ENCODE data around the gene ZDHHC22.

ZDHHC22 gene

GRCh38 chr14:77119851-77120250 lies 21.7 kb downstream of the ZDHHC22 start:
- peaks cover 5% of the 10 kb centered on the region for H3K36me3 ChIP-seq (ENCODE audit: control insufficient read depth, insufficient read depth, low read length)
- DNase-seq = peak in 1 of 3 donors; percentile 2
- no peak overlapping the region for H3K4me3 ChIP-seq (ENCODE audit: insufficient read depth, low read depth, low read length, poor library complexity, severe bottlenecking)
- H3K27ac ChIP-seq (ENCODE audit: insufficient read depth, low read length, poor library complexity, severe bottlenecking) = peak overlapping the region; percentile 51
- no peaks in the 10 kb centered on the region for H3K27me3 ChIP-seq (replicated peaks; ENCODE audit: control insufficient read depth, insufficient read depth, low read length, poor library complexity, severe bottlenecking)
- H3K4me1 ChIP-seq (ENCODE audit: control insufficient read depth, insufficient read depth, low read length, poor library complexity, severe bottlenecking) = peaks cover 23% of the 10 kb centered on the region
- H3K9me3 ChIP-seq (ENCODE audit: control insufficient read depth, low read length) = no peaks in the 10 kb centered on the region

- DNase-seq = no peak
- peaks cover 16% of the 10 kb centered on the region for H3K36me3 ChIP-seq (ENCODE audit: control insufficient read depth, insufficient read depth, low read length)
- no peak overlapping the region for H3K27ac ChIP-seq (ENCODE audit: insufficient read depth, low read length, poor library complexity, severe bottlenecking)
- no peaks in the 10 kb centered on the region for H3K27me3 ChIP-seq (replicated peaks; ENCODE audit: control insufficient read depth, insufficient read depth, low read length, poor library complexity, severe bottlenecking)
- H3K9me3 ChIP-seq (ENCODE audit: control insufficient read depth, low read length) = no peaks in the 10 kb centered on the region
- no peak overlapping the region for H3K4me3 ChIP-seq (ENCODE audit: insufficient read depth, low read depth, low read length, poor library complexity, severe bottlenecking)
- H3K4me1 ChIP-seq (ENCODE audit: control insufficient read depth, insufficient read depth, low read length, poor library complexity, severe bottlenecking) = peaks cover 9% of the 10 kb centered on the region
Measured at GRCh38 chr14:77116172-77116817, 25.3 kb downstream of the ZDHHC22 start.

GRCh38 chr14:77114609-77115008 lies 27.0 kb downstream of the ZDHHC22 start:
- H3K4me1 ChIP-seq (ENCODE audit: control insufficient read depth, insufficient read depth, low read length, poor library complexity, severe bottlenecking) = no peaks in the 10 kb centered on the region

GRCh38 chr14:77113644-77114043 lies 27.9 kb downstream of the ZDHHC22 start:
- no peaks in the 10 kb centered on the region for H3K27me3 ChIP-seq (replicated peaks; ENCODE audit: control insufficient read depth, insufficient read depth, low read length, poor library complexity, severe bottlenecking)
- no peak overlapping the region for H3K27ac ChIP-seq (ENCODE audit: insufficient read depth, low read length, poor library complexity, severe bottlenecking)
- H3K9me3 ChIP-seq (ENCODE audit: control insufficient read depth, low read length) = no peaks in the 10 kb centered on the region
- peaks cover 27% of the 10 kb centered on the region for H3K36me3 ChIP-seq (ENCODE audit: control insufficient read depth, insufficient read depth, low read length)
- DNase-seq = no peak
- H3K4me1 ChIP-seq (ENCODE audit: control insufficient read depth, insufficient read depth, low read length, poor library complexity, severe bottlenecking) = no peaks in the 10 kb centered on the region
- H3K4me3 ChIP-seq (ENCODE audit: insufficient read depth, low read depth, low read length, poor library complexity, severe bottlenecking) = no peak overlapping the region

More at GRCh38 chr14:77114609-77115008, 27.0 kb downstream of the ZDHHC22 start:
- Histone ChIP-seq H3K27me3 (replicated peaks; ENCODE audit: control insufficient read depth, insufficient read depth, low read length, poor library complexity, severe bottlenecking) (no peaks in the 10 kb centered on the region), H3K27ac (ENCODE audit: insufficient read depth, low read length, poor library complexity, severe bottlenecking) (no peak overlapping the region), H3K36me3 (ENCODE audit: control insufficient read depth, insufficient read depth, low read length) (peaks cover 26% of the 10 kb centered on the region), H3K4me3 (ENCODE audit: insufficient read depth, low read depth, low read length, poor library complexity, severe bottlenecking) (no peak overlapping the region), H3K9me3 (ENCODE audit: control insufficient read depth, low read length) (no peaks in the 10 kb centered on the region)
- DNase-seq = no peak

- Histone ChIP-seq H3K27me3 (replicated peaks; ENCODE audit: control insufficient read depth, insufficient read depth, low read length, poor library complexity, severe bottlenecking) (no peaks in the 10 kb centered on the region), H3K4me3 (ENCODE audit: insufficient read depth, low read depth, low read length, poor library complexity, severe bottlenecking) (no peak overlapping the region), H3K27ac (ENCODE audit: insufficient read depth, low read length, poor library complexity, severe bottlenecking) (no peak overlapping the region), H3K4me1 (ENCODE audit: control insufficient read depth, insufficient read depth, low read length, poor library complexity, severe bottlenecking) (no peaks in the 10 kb centered on the region), H3K36me3 (ENCODE audit: control insufficient read depth, insufficient read depth, low read length) (peaks cover 41% of the 10 kb centered on the region), H3K9me3 (ENCODE audit: control insufficient read depth, low read length) (no peaks in the 10 kb centered on the region)
- no peak for DNase-seq
Measured at GRCh38 chr14:77111021-77111420, 30.6 kb downstream of the ZDHHC22 start.

GRCh38 chr14:77110286-77110685 lies 31.3 kb downstream of the ZDHHC22 start:
- DNase-seq = no peak
- Histone ChIP-seq H3K36me3 (ENCODE audit: control insufficient read depth, insufficient read depth, low read length) (peaks cover 43% of the 10 kb centered on the region), H3K4me3 (ENCODE audit: insufficient read depth, low read depth, low read length, poor library complexity, severe bottlenecking) (no peak overlapping the region)

GRCh38 chr14:77109656-77110055 lies 31.9 kb downstream of the ZDHHC22 start:
- H3K9me3 ChIP-seq (ENCODE audit: control insufficient read depth, low read length) = no peaks in the 10 kb centered on the region
- H3K27me3 ChIP-seq (replicated peaks; ENCODE audit: control insufficient read depth, insufficient read depth, low read length, poor library complexity, severe bottlenecking) = no peaks in the 10 kb centered on the region
- H3K4me3 ChIP-seq (ENCODE audit: insufficient read depth, low read depth, low read length, poor library complexity, severe bottlenecking) = no peak overlapping the region
- no peaks in the 10 kb centered on the region for H3K4me1 ChIP-seq (ENCODE audit: control insufficient read depth, insufficient read depth, low read length, poor library complexity, severe bottlenecking)
- H3K36me3 ChIP-seq (ENCODE audit: control insufficient read depth, insufficient read depth, low read length) = peaks cover 36% of the 10 kb centered on the region
- no peak for DNase-seq
- no peak overlapping the region for H3K27ac ChIP-seq (ENCODE audit: insufficient read depth, low read length, poor library complexity, severe bottlenecking)

More at GRCh38 chr14:77110286-77110685, 31.3 kb downstream of the ZDHHC22 start:
- Histone ChIP-seq H3K4me1 (ENCODE audit: control insufficient read depth, insufficient read depth, low read length, poor library complexity, severe bottlenecking) (no peaks in the 10 kb centered on the region), H3K27ac (ENCODE audit: insufficient read depth, low read length, poor library complexity, severe bottlenecking) (no peak overlapping the region), H3K9me3 (ENCODE audit: control insufficient read depth, low read length) (no peaks in the 10 kb centered on the region), H3K27me3 (replicated peaks; ENCODE audit: control insufficient read depth, insufficient read depth, low read length, poor library complexity, severe bottlenecking) (no peaks in the 10 kb centered on the region)

- Histone ChIP-seq H3K27ac (ENCODE audit: insufficient read depth, low read length, poor library complexity, severe bottlenecking) (no peak overlapping the region), H3K9me3 (ENCODE audit: control insufficient read depth, low read length) (no peaks in the 10 kb centered on the region), H3K27me3 (replicated peaks; ENCODE audit: control insufficient read depth, insufficient read depth, low read length, poor library complexity, severe bottlenecking) (no peaks in the 10 kb centered on the region), H3K36me3 (ENCODE audit: control insufficient read depth, insufficient read depth, low read length) (peaks cover 30% of the 10 kb centered on the region), H3K4me1 (ENCODE audit: control insufficient read depth, insufficient read depth, low read length, poor library complexity, severe bottlenecking) (no peaks in the 10 kb centered on the region), H3K4me3 (ENCODE audit: insufficient read depth, low read depth, low read length, poor library complexity, severe bottlenecking) (no peak overlapping the region)
- no peak for DNase-seq
Measured at GRCh38 chr14:77108753-77109152, 32.8 kb downstream of the ZDHHC22 start.

GRCh38 chr14:77107228-77107627 lies 34.4 kb downstream of the ZDHHC22 start:
- Histone ChIP-seq H3K27me3 (replicated peaks; ENCODE audit: control insufficient read depth, insufficient read depth, low read length, poor library complexity, severe bottlenecking) (no peaks in the 10 kb centered on the region), H3K27ac (ENCODE audit: insufficient read depth, low read length, poor library complexity, severe bottlenecking) (no peak overlapping the region), H3K4me3 (ENCODE audit: insufficient read depth, low read depth, low read length, poor library complexity, severe bottlenecking) (no peak overlapping the region), H3K36me3 (ENCODE audit: control insufficient read depth, insufficient read depth, low read length) (peaks cover 28% of the 10 kb centered on the region), H3K9me3 (ENCODE audit: control insufficient read depth, low read length) (no peaks in the 10 kb centered on the region), H3K4me1 (ENCODE audit: control insufficient read depth, insufficient read depth, low read length, poor library complexity, severe bottlenecking) (no peaks in the 10 kb centered on the region)
- no peak for DNase-seq

- H3K27me3 ChIP-seq (replicated peaks; ENCODE audit: control insufficient read depth, insufficient read depth, low read length, poor library complexity, severe bottlenecking) = no peaks in the 10 kb centered on the region
- no peak overlapping the region for H3K4me3 ChIP-seq (ENCODE audit: insufficient read depth, low read depth, low read length, poor library complexity, severe bottlenecking)
- DNase-seq = no peak
- H3K4me1 ChIP-seq (ENCODE audit: control insufficient read depth, insufficient read depth, low read length, poor library complexity, severe bottlenecking) = no peaks in the 10 kb centered on the region
- no peak overlapping the region for H3K27ac ChIP-seq (ENCODE audit: insufficient read depth, low read length, poor library complexity, severe bottlenecking)
- H3K36me3 ChIP-seq (ENCODE audit: control insufficient read depth, insufficient read depth, low read length) = peaks cover 28% of the 10 kb centered on the region
- H3K9me3 ChIP-seq (ENCODE audit: control insufficient read depth, low read length) = no peaks in the 10 kb centered on the region
Measured at GRCh38 chr14:77106666-77107065, 34.9 kb downstream of the ZDHHC22 start.
